GM12801 (cell line): ENCODE data around the gene ZNF230.

Experiments used
- CTCF ChIP-seq: IDR thresholded peaks from one replicate; pipeline ENCODE4 v1.5.1; 2011; ENCODE audit warnings: control low read depth; ENCODE audit not compliant: insufficient read length; ENCODE audit errors: extremely low read depth

ZNF230 gene

GRCh38 chr19:44010468-44010867, 7.7 kb downstream of the ZNF230 start:
- no peak for TF ChIP-seq CTCF

GRCh38 chr19:44019498-44019897, 16.7 kb downstream of the ZNF230 start:
- TF ChIP-seq CTCF = no peak

- TF ChIP-seq CTCF = no peak
Observed at GRCh38 chr19:44021221-44021620, 18.5 kb downstream of the ZNF230 start.

GRCh38 chr19:44024900-44025216, 22.1 kb downstream of the ZNF230 start:
- TF ChIP-seq CTCF = no peak

GRCh38 chr19:44025217-44025936, 22.6 kb downstream of the ZNF230 start, which contains the start of gene ZNF222:
ZNF222 (plus strand) TSS chr19:44025379; CDS start chr19:44025437, 58 bp downstream.
- TF ChIP-seq CTCF = no peak

GRCh38 chr19:44026622-44027021, 23.9 kb downstream of the ZNF230 start:
- TF ChIP-seq CTCF = no peak

GRCh38 chr19:44032001-44032610, 29.3 kb downstream of the ZNF230 start:
- no peak for TF ChIP-seq CTCF
